OCI-LY3 (cell line): ENCODE results near the gene RNF152.

Source experiments
- CTCF ChIP-seq: fragments of 200-600, 300-600 bp; sonication (generic); IDR thresholded peaks from 2 replicates; pipeline ENCODE4 v1.5.1; 2014; ENCODE audit warnings: antibody characterized with exemption, low read length, low read depth
- EZH2phosphoT487 ChIP-seq: fragments of 200-600 bp; shearing (Covaris generic); IDR thresholded peaks from 2 replicates; pipeline ENCODE4 v1.6.1; 2018; ENCODE audit warnings: antibody characterized with exemption, mixed run types, low read depth

- TF ChIP-seq CTCF = no peak
- no peak for TF ChIP-seq EZH2phosphoT487
These were observed 39.0 kb upstream of the RNF152 start for GRCh38 chr18:61931654-61932379.
